HFFc6 (cell line): Measurements from ENCODE around the gene PPM1D. TPM values are rescaled to one million over a fixed set of nuclear protein-coding genes. Genes with fewer than 3 reads are reported as not detected.
"Not testable (repeated sequence)": the region's sequence is repeated elsewhere in the genome, so short reads cannot be mapped to it uniquely, and the experiment has no call there.

Experiments used
- DNase-seq: peaks from one replicate; pipeline ENCODE4 v3.0.0-alpha.2; 2018
- H3K27ac Mint-ChIP-seq: 2 replicates; pipeline ENCODE4 v1.8.0; 2020; ENCODE audit warnings: mild to moderate bottlenecking, mixed read lengths
- H3K27me3 Mint-ChIP-seq: 2 replicates; pipeline ENCODE4 v1.8.0; 2021; ENCODE audit warnings: mild to moderate bottlenecking, moderate library complexity, mixed read lengths; ENCODE audit not compliant: insufficient read depth
- H3K36me3 Mint-ChIP-seq: 2 replicates; pipeline ENCODE4 v1.8.0; 2021; ENCODE audit warnings: low read depth, mixed read lengths
- H3K4me1 Mint-ChIP-seq: 2 replicates; pipeline ENCODE4 v1.8.0; 2020; ENCODE audit warnings: low read depth, mixed read lengths
- H3K4me3 Mint-ChIP-seq: 2 replicates; pipeline ENCODE4 v1.8.0; 2020; ENCODE audit warnings: mild to moderate bottlenecking, moderate library complexity, mixed read lengths
- H3K9me3 Mint-ChIP-seq: 2 replicates; pipeline ENCODE4 v1.8.0; 2020; ENCODE audit warnings: mild to moderate bottlenecking, mixed read lengths
- total RNA-seq, 6 experiments: library from RNA; stranded (reverse); fragmentation: NEBNext Ultra II Directional; extraction: Animal tissue kit (Norgen Biotek cat#: 25700); gene quantifications; 2 replicates in 1 of 6; 3 replicates in 5 of 6; pipeline ENCODE4 v1.2.3, GENCODE V29; 2021
- TF ChIP-seq, protein P1 (sequence below): fragments of 200-600 bp; sonication (generic); IDR thresholded peaks from 2 replicates; pipeline ENCODE4 v1.5.0; 2021; ENCODE audit warnings: antibody characterized with exemption, mild to moderate bottlenecking

Gene PPM1D
- total RNA-seq, 6 experiments from 2014 or later, result 13.3 to 14.2 (median 13.5) TPM

DNA sequence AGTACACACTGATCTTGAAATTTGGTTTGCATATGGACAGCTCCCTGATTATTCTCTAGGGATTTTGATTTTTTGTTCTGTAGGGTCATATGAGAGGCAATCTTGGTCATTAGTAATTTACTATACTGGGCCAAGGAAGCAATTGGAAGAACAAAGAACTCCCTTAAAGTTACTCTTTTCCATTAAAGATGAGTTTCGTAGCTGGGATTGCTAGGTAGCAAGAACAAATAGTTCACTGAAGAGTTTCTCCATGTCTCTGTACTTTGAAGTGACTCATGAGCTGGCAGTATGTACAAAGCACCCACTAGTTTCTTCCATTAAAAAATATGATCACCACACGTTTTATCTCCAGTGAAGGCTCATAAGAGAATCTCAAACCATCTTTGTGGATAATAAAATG, 71.5 kb downstream of the PPM1D start:
- Mint-ChIP-seq H3K4me1 (peaks cover 13% of the 10 kb centered on the region), H3K36me3 (no peaks in the 10 kb centered on the region), H3K4me3 (no peak overlapping the region), H3K9me3 (no peaks in the 10 kb centered on the region), H3K27me3 (peaks cover 2% of the 10 kb centered on the region; the same call in 1 of the 2 replicates), H3K27ac (no peak overlapping the region)
- peak; percentile 7 for DNase-seq
- TF ChIP-seq, protein P1, sequence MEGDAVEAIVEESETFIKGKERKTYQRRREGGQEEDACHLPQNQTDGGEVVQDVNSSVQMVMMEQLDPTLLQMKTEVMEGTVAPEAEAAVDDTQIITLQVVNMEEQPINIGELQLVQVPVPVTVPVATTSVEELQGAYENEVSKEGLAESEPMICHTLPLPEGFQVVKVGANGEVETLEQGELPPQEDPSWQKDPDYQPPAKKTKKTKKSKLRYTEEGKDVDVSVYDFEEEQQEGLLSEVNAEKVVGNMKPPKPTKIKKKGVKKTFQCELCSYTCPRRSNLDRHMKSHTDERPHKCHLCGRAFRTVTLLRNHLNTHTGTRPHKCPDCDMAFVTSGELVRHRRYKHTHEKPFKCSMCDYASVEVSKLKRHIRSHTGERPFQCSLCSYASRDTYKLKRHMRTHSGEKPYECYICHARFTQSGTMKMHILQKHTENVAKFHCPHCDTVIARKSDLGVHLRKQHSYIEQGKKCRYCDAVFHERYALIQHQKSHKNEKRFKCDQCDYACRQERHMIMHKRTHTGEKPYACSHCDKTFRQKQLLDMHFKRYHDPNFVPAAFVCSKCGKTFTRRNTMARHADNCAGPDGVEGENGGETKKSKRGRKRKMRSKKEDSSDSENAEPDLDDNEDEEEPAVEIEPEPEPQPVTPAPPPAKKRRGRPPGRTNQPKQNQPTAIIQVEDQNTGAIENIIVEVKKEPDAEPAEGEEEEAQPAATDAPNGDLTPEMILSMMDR, result no peak

DNA sequence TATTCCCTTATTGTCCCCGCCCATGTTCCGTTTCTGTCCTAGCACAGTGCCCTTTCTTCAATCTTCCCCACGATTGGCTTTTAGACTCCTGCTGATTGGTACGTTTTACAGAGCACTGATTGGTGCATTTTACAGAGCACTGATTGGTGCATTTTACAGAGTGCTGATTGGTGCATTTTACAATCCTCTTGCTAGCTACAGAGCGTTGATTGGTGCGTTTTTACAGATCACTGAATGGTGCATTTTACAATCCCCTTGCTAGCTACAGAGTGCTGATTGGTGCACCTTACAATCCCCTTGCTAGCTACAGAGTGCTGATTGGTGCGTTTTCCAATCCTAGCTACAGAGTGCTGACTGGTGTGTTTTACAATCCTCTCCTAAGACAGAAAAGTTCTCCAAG, 74.6 kb downstream of the PPM1D start:
- H3K27me3 Mint-ChIP-seq, H3K36me3 Mint-ChIP-seq, H3K9me3 Mint-ChIP-seq, H3K27ac Mint-ChIP-seq, DNase-seq: not testable (repeated sequence)
- peaks cover 33% of the 10 kb centered on the region for H3K4me1 Mint-ChIP-seq
- 0 out of 2 replicates have a peak overlapping the region, but pooled peaks have one; percentile 0 for H3K4me3 Mint-ChIP-seq

DNA sequence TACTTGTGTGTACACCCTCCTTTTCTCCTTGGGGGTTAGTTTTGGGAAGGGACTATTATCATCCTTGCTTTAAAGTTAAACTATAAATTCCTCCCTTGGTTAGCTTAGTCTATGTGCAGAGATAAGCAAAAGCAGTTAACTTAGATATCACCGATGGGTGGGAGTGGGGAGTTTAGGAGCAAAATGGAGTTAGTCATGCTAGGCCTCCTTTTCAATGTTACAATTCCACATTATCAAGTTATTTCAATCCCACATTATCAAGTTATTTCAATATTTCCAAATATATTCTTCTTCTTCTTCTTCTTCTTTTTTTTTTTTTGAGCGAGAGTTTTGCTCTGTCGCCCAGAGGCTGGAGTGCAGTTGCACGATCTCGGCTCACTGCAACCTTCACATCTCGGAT, 76.0 kb downstream of the PPM1D start:
- no peak for DNase-seq

DNA sequence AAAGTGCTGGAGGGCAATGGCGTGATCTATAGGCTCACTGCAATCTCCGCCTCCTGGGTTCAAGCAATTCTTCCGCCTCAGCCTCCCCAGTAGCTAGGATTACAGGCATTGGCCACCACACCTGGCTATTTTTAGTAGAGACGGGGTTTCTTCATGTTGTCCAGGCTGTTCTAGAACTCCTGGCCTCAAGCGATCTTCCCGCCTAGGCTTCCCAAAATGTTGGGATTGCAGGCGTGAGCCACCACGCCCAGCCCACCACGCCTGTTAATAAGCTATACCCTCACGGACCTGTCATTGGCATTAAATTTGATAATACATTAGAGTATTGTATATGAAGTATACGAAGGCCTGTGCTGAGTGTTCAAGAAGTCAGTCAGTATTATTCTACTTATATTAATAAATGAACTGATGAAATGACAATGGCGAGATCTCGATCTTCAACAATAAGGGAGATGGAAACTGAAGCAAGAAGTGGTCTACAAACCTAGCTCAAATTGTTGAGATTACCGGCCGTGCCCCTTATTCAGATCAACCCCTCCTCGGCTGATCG, 76.8 kb downstream of the PPM1D start:
- DNase-seq, result no peak
- peak overlapping the region; percentile 87 for H3K27ac Mint-ChIP-seq
- no peaks in the 10 kb centered on the region for H3K9me3 Mint-ChIP-seq
- TF ChIP-seq, protein P1, result no peak
- H3K36me3 Mint-ChIP-seq, result peaks cover under 1% of the 10 kb centered on the region; the same call in 1 of the 2 replicates
- H3K27me3 Mint-ChIP-seq, result peaks cover 4% of the 10 kb centered on the region; the same call in 1 of the 2 replicates
- H3K4me1 Mint-ChIP-seq, result peaks cover 26% of the 10 kb centered on the region
- H3K4me3 Mint-ChIP-seq, result peak overlapping the region; percentile 98

More for the DNA sequence above, 76.0 kb downstream of the PPM1D start:
- H3K9me3 Mint-ChIP-seq, result no peaks in the 10 kb centered on the region
- H3K4me1 Mint-ChIP-seq, result peaks cover 33% of the 10 kb centered on the region
- H3K27me3 Mint-ChIP-seq, result peaks cover 4% of the 10 kb centered on the region; the same call in 1 of the 2 replicates
- H3K4me3 Mint-ChIP-seq, result peak overlapping the region; percentile 31; the same call in 1 of the 2 replicates
- TF ChIP-seq, protein P1, result no peak
- H3K36me3 Mint-ChIP-seq, result no peaks in the 10 kb centered on the region
- no peak overlapping the region for H3K27ac Mint-ChIP-seq

DNA sequence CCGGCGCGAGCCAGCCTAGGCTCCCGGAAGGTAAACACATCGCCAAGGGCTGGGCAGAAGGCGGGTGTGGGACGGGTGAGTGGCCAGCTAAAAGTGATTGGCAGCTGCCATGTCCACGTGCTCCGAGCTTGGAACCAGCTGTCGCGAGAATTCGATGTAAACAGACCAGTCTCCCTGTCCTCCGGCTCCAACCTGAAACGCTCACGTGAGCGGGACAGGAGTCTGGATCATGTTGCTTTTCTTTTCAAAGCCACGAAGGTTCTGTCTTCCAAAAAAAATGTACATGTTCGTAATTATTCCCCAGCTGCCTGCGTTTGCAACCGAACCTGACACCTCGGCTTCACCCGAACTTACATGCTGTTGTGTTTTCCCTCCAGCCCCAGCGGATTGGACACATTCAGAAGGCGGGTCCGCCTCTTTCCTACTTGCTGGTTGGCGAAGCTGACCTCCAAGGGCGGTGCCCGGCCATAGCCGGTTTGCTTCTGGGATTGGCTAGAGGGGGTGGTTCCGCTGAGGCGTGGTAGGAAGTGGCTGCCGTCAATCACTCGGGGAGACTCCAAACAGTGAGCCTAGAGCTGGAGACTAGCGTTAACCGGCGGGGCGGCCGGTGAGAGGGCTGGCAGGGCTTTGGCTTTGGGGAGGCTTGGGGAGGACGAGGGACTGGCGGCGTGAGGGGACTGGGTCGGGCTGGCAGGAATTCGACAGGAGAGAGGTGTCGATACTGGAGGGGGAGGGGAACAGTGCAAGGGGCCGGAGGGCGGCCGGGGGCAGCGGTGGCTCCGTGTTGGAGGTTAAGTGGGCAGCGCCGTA, 77.5 kb downstream of the PPM1D start, which contains the start of gene BCAS3:
Gene BCAS3, plus strand, starts transcription at position 544 of the 810 bp plus-strand sequence.
- TF ChIP-seq, protein P1, result no peak
- Mint-ChIP-seq H3K4me3 (peak within 1 kb of the TSS; percentile 98), H3K27me3 (peaks cover 4% of the 10 kb centered on the region; the same call in 1 of the 2 replicates), H3K9me3 (no peaks in the 10 kb centered on the region), H3K27ac (peak within 1 kb of the TSS; percentile 87), H3K4me1 (peaks cover 26% of the 10 kb centered on the region), H3K36me3 (peaks cover 5% of the 10 kb centered on the region; the same call in 1 of the 2 replicates)
- DNase-seq, result peak; percentile 99

DNA sequence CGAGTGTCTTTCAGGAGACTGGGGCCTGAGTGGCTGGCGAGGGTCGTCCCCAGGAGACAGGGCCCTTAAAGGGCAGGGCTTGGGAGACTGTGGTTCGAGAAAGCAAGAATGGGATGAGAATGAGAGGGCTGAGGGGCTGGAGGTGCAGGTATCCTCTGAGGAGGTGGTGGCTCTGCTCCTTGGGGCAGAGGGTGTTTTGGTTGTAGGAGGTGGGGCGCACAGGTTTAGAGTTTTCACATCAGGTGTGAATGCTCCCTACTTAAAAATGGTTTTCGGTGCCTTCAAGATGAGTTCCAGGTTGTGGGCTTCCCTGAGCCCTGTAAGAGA, 78.1 kb downstream of the PPM1D start:
- Mint-ChIP-seq H3K9me3 (no peaks in the 10 kb centered on the region), H3K27ac (peak overlapping the region; percentile 87), H3K4me3 (peak overlapping the region; percentile 98), H3K27me3 (peaks cover 4% of the 10 kb centered on the region; the same call in 1 of the 2 replicates), H3K4me1 (peaks cover 31% of the 10 kb centered on the region), H3K36me3 (peaks cover 5% of the 10 kb centered on the region; the same call in 1 of the 2 replicates)
- TF ChIP-seq, protein P1, result no peak
- no peak for DNase-seq
